HCT116 (cell line): ENCODE measurements around the gene ITGA11. TPM values are rescaled to one million over a fixed set of nuclear protein-coding genes. Genes with fewer than 3 reads are reported as not detected.

Experiments
- ATAC-seq: fragments of 200-7000 bp; cut with Tn5 transposase; 2 replicates; pipeline ENCODE4 v1.9.1; 2020; ENCODE audit warnings: mild to moderate bottlenecking, moderate library complexity
- BruUV-seq: library from RNA; stranded (reverse); fragments of 400-500 nt; replicated peaks from 2 replicates; lab custom pipeline; 2021; lab: Mats Ljungman, UMichigan
- CTCF ChIA-PET: fragments of 300-600 bp; sonication (Branson Sonifier 250); formaldehyde crosslinking; loops from one replicate; lab custom pipeline; 2021; ENCODE audit warnings: antibody characterized with exemption; lab: Charles Lee
- POLR2A ChIA-PET: fragments of 300-600, 350-600 bp; sonication (Branson Sonifier 250); formaldehyde crosslinking; loops from one replicate; lab custom pipeline; 2021; ENCODE audit warnings: antibody characterized with exemption; lab: Charles Lee
- RAD21 ChIA-PET, 2 experiments: fragments of 300-600 bp; sonication (Branson Sonifier 250); formaldehyde crosslinking; loops; one replicate each; lab custom pipeline; 2023; ENCODE audit warnings: low total read pairs in 2 of 2; ENCODE audit not compliant: uncharacterized antibody in 2 of 2, unreplicated experiment in 2 of 2, low non-redundant PET in 1 of 2; lab: Charles Lee
- DNase-seq: peaks from one replicate; pipeline ENCODE4 v3.0.0-alpha.2; 2010; ENCODE audit warnings: low read depth, low spot score
- H2AFZ ChIP-seq: fragments of 200-600 bp; shearing (Covaris generic), sonication (generic); 2 replicates; pipeline ENCODE4 v1.6.1; 2017; ENCODE audit warnings: low read depth, mixed run types, mixed read lengths, antibody characterized with exemption, low read length; ENCODE audit not compliant: poor library complexity, severe bottlenecking
- H3K27ac ChIP-seq: 2 replicates; pipeline ENCODE4 v1.5.1; 2012; ENCODE audit warnings: low read depth, low read length
- H3K27me3 ChIP-seq: fragments of 200-600 bp; sonication (generic); 2 replicates; pipeline ENCODE4 v1.6.1; 2016; ENCODE audit warnings: mixed run types, low read length, mixed read lengths; ENCODE audit not compliant: insufficient read depth
- H3K36me3 ChIP-seq, 2 experiments: fragments of 200-500 bp in 1 of 2; fragments of 200-600 bp in 1 of 2; sonication (Bioruptor generic) in 1 of 2; sonication (generic) in 1 of 2; 2 replicates each; pipeline versions ENCODE4 v1.5.1 to v1.6.1; 2014 to 2016; ENCODE audit warnings: low read length in 2 of 2, inconsistent platforms in 1 of 2, mixed read lengths in 1 of 2, mixed run types in 1 of 2; ENCODE audit not compliant: insufficient read depth in 2 of 2, control insufficient read depth in 1 of 2
- H3K4me1 ChIP-seq, 2 experiments: fragments of 200-600 bp in 1 of 2; sonication (generic) in 1 of 2; 2 replicates each; pipeline versions ENCODE4 v1.5.1 to v1.6.1; 2012 to 2017; ENCODE audit warnings: low read length in 2 of 2, inconsistent platforms in 1 of 2, mild to moderate bottlenecking in 1 of 2, mixed read lengths in 1 of 2, mixed run types in 1 of 2, moderate library complexity in 1 of 2; ENCODE audit not compliant: insufficient read depth in 2 of 2, control insufficient read depth in 1 of 2
- H3K4me2 ChIP-seq: fragments of 200-600 bp; sonication (generic); 2 replicates; pipeline ENCODE4 v1.6.1; 2017; ENCODE audit warnings: mixed run types, low read length, mixed read lengths
- H3K4me3 ChIP-seq, 2 experiments: fragments of 200-600 bp in 1 of 2; sonication (generic) in 1 of 2; replicated peaks in 1 of 2; 2 replicates each; pipeline ENCODE4 v1.5.1; 2011 to 2016; ENCODE audit warnings: low read length in 2 of 2, control low read depth in 1 of 2, low read depth in 1 of 2, mild to moderate bottlenecking in 1 of 2, mixed read lengths in 1 of 2, mixed run types in 1 of 2
- H3K79me2 ChIP-seq: fragments of 200-600 bp; sonication (generic); 2 replicates; pipeline ENCODE4 v1.6.1; 2017; ENCODE audit warnings: mild to moderate bottlenecking, mixed run types, low read length, moderate library complexity, mixed read lengths; ENCODE audit not compliant: insufficient read depth
- H3K9ac ChIP-seq: fragments of 200-600 bp; sonication (generic); 2 replicates; pipeline ENCODE4 v1.6.1; 2016; ENCODE audit warnings: low read length, mixed read lengths
- H3K9me2 ChIP-seq: fragments of 200-600 bp; sonication (generic), shearing (Covaris generic); 2 replicates; pipeline ENCODE4 v1.6.1; 2017; ENCODE audit warnings: mixed run types, mild to moderate bottlenecking, moderate library complexity; ENCODE audit not compliant: insufficient read depth
- H3K9me3 ChIP-seq, 2 experiments: fragments of 200-500 bp in 1 of 2; fragments of 200-600 bp in 1 of 2; sonication (Bioruptor generic) in 1 of 2; sonication (generic) in 1 of 2; 2 replicates each; pipeline ENCODE4 v1.6.1; 2014 to 2017; ENCODE audit warnings: low read length in 2 of 2, mixed read lengths in 2 of 2, inconsistent platforms in 1 of 2, low read depth in 1 of 2, mild to moderate bottlenecking in 1 of 2, mixed run types in 1 of 2, moderate library complexity in 1 of 2; ENCODE audit not compliant: control insufficient read depth in 1 of 2, insufficient read depth in 1 of 2
- H4K20me1 ChIP-seq: fragments of 200-600 bp; sonication (generic), shearing (Covaris generic); 2 replicates; pipeline ENCODE4 v1.6.1; 2017; ENCODE audit warnings: mixed run types, mild to moderate bottlenecking, moderate library complexity; ENCODE audit not compliant: insufficient read depth
- CBX3 ChIP-seq: IDR thresholded peaks from 2 replicates; pipeline ENCODE4 v1.6.1; 2012; ENCODE audit warnings: low read depth
- CEBPB ChIP-seq: IDR thresholded peaks from 2 replicates; pipeline ENCODE4 v1.6.1; 2012; ENCODE audit warnings: low read depth
- CTCF ChIP-seq, 3 experiments: fragments of 200-600 bp in 1 of 3; sonication (generic) in 1 of 3; IDR thresholded peaks in 2 of 3; conservative IDR thresholded peaks in 1 of 3; 2 replicates each; pipeline ENCODE4 v1.5.1; 2012 to 2017; ENCODE audit warnings: low read depth in 2 of 3, low read length in 2 of 3, antibody characterized with exemption in 1 of 3, borderline replicate concordance in 1 of 3, control low read depth in 1 of 3, mild to moderate bottlenecking in 1 of 3, mixed read lengths in 1 of 3, mixed run types in 1 of 3, moderate library complexity in 1 of 3; ENCODE audit not compliant: insufficient read depth in 1 of 3
- ELF1 ChIP-seq: IDR thresholded peaks from 2 replicates; pipeline ENCODE4 v1.6.1; 2012; ENCODE audit warnings: low read depth, borderline replicate concordance
- EZH2 ChIP-seq: fragments of 200-600 bp; sonication (generic); IDR thresholded peaks from 2 replicates; pipeline ENCODE4 v1.6.1; 2017; ENCODE audit warnings: antibody characterized with exemption, mixed run types
- EZH2phosphoT487 ChIP-seq: fragments of 200-600 bp; IDR thresholded peaks from 2 replicates; pipeline ENCODE4 v1.6.1; 2018; ENCODE audit warnings: antibody characterized with exemption, borderline replicate concordance
- FOSL1 ChIP-seq: IDR thresholded peaks from 2 replicates; pipeline ENCODE4 v1.6.1; 2012; ENCODE audit warnings: low read depth
- JUND ChIP-seq: IDR thresholded peaks from 2 replicates; pipeline ENCODE4 v1.6.1; 2012
- MAX ChIP-seq: IDR thresholded peaks from 2 replicates; pipeline ENCODE4 v1.6.1; 2012
- POLR2AphosphoS5 ChIP-seq: IDR thresholded peaks from 2 replicates; pipeline ENCODE4 v1.6.1; 2011; ENCODE audit warnings: mild to moderate bottlenecking, low read depth, low read length, moderate library complexity
- RAD21 ChIP-seq: IDR thresholded peaks from 2 replicates; pipeline ENCODE4 v1.6.1; 2012; ENCODE audit warnings: low read depth, mild to moderate bottlenecking
- REST ChIP-seq: IDR thresholded peaks from 2 replicates; pipeline ENCODE4 v1.6.1; 2012; ENCODE audit warnings: low read depth
- SIN3A ChIP-seq: IDR thresholded peaks from 2 replicates; pipeline ENCODE4 v1.6.1; 2012; ENCODE audit warnings: low read depth
- SRF ChIP-seq: IDR thresholded peaks from 2 replicates; pipeline ENCODE4 v1.6.1; 2012; ENCODE audit warnings: low read depth
- TCF7L2 ChIP-seq: IDR thresholded peaks from 2 replicates; pipeline ENCODE4 v1.7.0; 2011; ENCODE audit warnings: borderline replicate concordance, inconsistent platforms; ENCODE audit not compliant: insufficient read depth, insufficient read length; ENCODE audit errors: extremely low read depth
- YY1 ChIP-seq: IDR thresholded peaks from 2 replicates; pipeline ENCODE4 v1.6.1; 2011; ENCODE audit warnings: low read length, low read depth, moderate library complexity, mild to moderate bottlenecking; ENCODE audit not compliant: insufficient replicate concordance; ENCODE audit errors: extremely low read depth
- ZFX ChIP-seq: fragments of 450-650 bp; IDR thresholded peaks from 2 replicates; pipeline ENCODE4 v1.6.1; 2017
- ZNF274 ChIP-seq: fragments of 200-500 bp; sonication (Bioruptor generic); IDR thresholded peaks from 2 replicates; pipeline ENCODE4 v1.6.1; 2014; ENCODE audit warnings: mild to moderate bottlenecking, low read depth, low read length, inconsistent platforms
- intact Hi-C: fragments of 100-400 bp; cut with micrococcal nuclease; formaldehyde crosslinking; loops from 2 replicates; pipeline ENCODE4 v1.10.0; 2022
- total RNA-seq: library from RNA; stranded (reverse); gene quantifications from one replicate; pipeline ENCODE4 v1.2.1, GENCODE V29; 2021; ENCODE audit not compliant: unreplicated experiment

The ITGA11 gene
- total RNA-seq, 1 experiment from 2014 or later, result not detected

GRCh38 chr15:68421115-68421551, 10.8 kb downstream of the ITGA11 start (continued):
- TF ChIP-seq CTCF (IDR thresholded peaks at IDR 0.05 in 2 of 3, conservative IDR thresholded peaks at IDR 0.05 in 1 of 3; ENCODE audit: borderline replicate concordance in 1 of 3, insufficient read depth in 1 of 3, low read depth in 2 of 3, low read length in 2 of 3), result no peak

- no peaks in the 10 kb centered on the region for H3K9me3 ChIP-seq
- no peaks in the 10 kb centered on the region for H3K4me1 ChIP-seq
- BruUV-seq, result no TSS peak
- no peak overlapping the region for H3K9ac ChIP-seq
- TF ChIP-seq TCF7L2 (no peak), CBX3 (no peak), ELF1 (no peak), CEBPB (no peak), FOSL1 (no peak), EZH2phosphoT487 (no peak), YY1 (no peak), ZFX (no peak), REST (no peak), ZNF274 (no peak), CTCF (IDR thresholded peaks at IDR 0.05 in 2 of 3, conservative IDR thresholded peaks at IDR 0.05 in 1 of 3; ENCODE audit: borderline replicate concordance in 1 of 3, insufficient read depth in 1 of 3, low read depth in 2 of 3, low read length in 2 of 3) (no peak), MAX (no peak), EZH2 (no peak), POLR2AphosphoS5 (no peak), RAD21 (no peak), SRF (no peak), SIN3A (no peak), JUND (no peak)
- TF ChIP-seq, all 23 proteins: peak for 0
- ATAC-seq (no peak), DNase-seq (no peak)
- no peak overlapping the region for H3K4me2 ChIP-seq
- CTCF ChIA-PET, result no interaction called here
- H3K79me2 ChIP-seq, result no peaks in the 10 kb centered on the region
- POLR2A ChIA-PET, result no interaction called here
- intact Hi-C loops, result no loop called here
- no peaks in the 10 kb centered on the region for H3K36me3 ChIP-seq
- no peak overlapping the region for H3K27ac ChIP-seq
- H4K20me1 ChIP-seq, result no peaks in the 10 kb centered on the region
- RAD21 ChIA-PET, result no interaction called here
- H2AFZ ChIP-seq, result no peak overlapping the region
- no peaks in the 10 kb centered on the region for H3K9me2 ChIP-seq
- H3K4me3 ChIP-seq, result no peak overlapping the region
- H3K27me3 ChIP-seq, result no peaks in the 10 kb centered on the region
These were observed 11.7 kb downstream of the ITGA11 start for GRCh38 chr15:68420186-68420684.
